ENCODE results near the gene KY. TPM values are rescaled to one million over a fixed set of nuclear protein-coding genes. Genes with fewer than 3 reads are reported as not detected.
A peak's percentile ranks its signal among the peaks of the same experiment; 100 is the strongest.

The KY gene
- polyA plus RNA-seq, 1 donor = 96.9 TPM

GRCh38 chr3:134672571-134672970 lies 21.7 kb upstream of the KY start:
- no peak for DNase-seq

GRCh38 chr3:134667956-134668355 lies 17.1 kb upstream of the KY start:
- DNase-seq = no peak

GRCh38 chr3:134667406-134667805 lies 16.6 kb upstream of the KY start:
- DNase-seq = no peak

- DNase-seq = no peak
Measured at GRCh38 chr3:134666885-134667284, 16.1 kb upstream of the KY start.

GRCh38 chr3:134666466-134666865 lies 15.6 kb upstream of the KY start:
- no peak for DNase-seq

- no peak for DNase-seq
Measured at GRCh38 chr3:134666052-134666451, 15.2 kb upstream of the KY start.

- no peak for DNase-seq
Measured at GRCh38 chr3:134665243-134665642, 14.4 kb upstream of the KY start.

GRCh38 chr3:134663721-134664456 lies 13.1 kb upstream of the KY start:
- DNase-seq = peak; percentile 36

- DNase-seq = no peak
Measured at GRCh38 chr3:134660046-134660441, 9.2 kb upstream of the KY start.

- no peak for DNase-seq
Measured at GRCh38 chr3:134659391-134660045, 8.7 kb upstream of the KY start.

- DNase-seq = no peak
Measured at GRCh38 chr3:134658555-134658954, 7.7 kb upstream of the KY start.

- DNase-seq = no peak
Measured at GRCh38 chr3:134656211-134656800, 5.5 kb upstream of the KY start.

GRCh38 chr3:134655706-134656105 lies 4.9 kb upstream of the KY start:
- DNase-seq = no peak

- DNase-seq = no peak
Measured at GRCh38 chr3:134654031-134654430, 3.2 kb upstream of the KY start.

- no peak for DNase-seq
Measured at GRCh38 chr3:134652886-134653630, 2.2 kb upstream of the KY start.

- no peak for DNase-seq
Measured at GRCh38 chr3:134652409-134652831, 1.6 kb upstream of the KY start.

GRCh38 chr3:134651347-134652041 lies 672 bp upstream of the KY start:
- peak; percentile 25 for DNase-seq

- no peak for DNase-seq
Measured at GRCh38 chr3:134649106-134649705, 1.6 kb downstream of the KY start.

- no peak for DNase-seq
Measured at GRCh38 chr3:134647902-134648760, 2.7 kb downstream of the KY start.

- no peak for DNase-seq
Measured at GRCh38 chr3:134646086-134646485, 4.7 kb downstream of the KY start.

GRCh38 chr3:134645515-134645914 lies 5.3 kb downstream of the KY start:
- DNase-seq = no peak

Data from hindlimb muscle (tissue), 1 donor.